ENCODE measurements around the gene RHOC. TPM values are rescaled to one million over a fixed set of nuclear protein-coding genes. Genes with fewer than 3 reads are reported as not detected.

Gene RHOC
- total RNA-seq, 1 donor from 2014 or later, result 11.5 TPM

DNA sequence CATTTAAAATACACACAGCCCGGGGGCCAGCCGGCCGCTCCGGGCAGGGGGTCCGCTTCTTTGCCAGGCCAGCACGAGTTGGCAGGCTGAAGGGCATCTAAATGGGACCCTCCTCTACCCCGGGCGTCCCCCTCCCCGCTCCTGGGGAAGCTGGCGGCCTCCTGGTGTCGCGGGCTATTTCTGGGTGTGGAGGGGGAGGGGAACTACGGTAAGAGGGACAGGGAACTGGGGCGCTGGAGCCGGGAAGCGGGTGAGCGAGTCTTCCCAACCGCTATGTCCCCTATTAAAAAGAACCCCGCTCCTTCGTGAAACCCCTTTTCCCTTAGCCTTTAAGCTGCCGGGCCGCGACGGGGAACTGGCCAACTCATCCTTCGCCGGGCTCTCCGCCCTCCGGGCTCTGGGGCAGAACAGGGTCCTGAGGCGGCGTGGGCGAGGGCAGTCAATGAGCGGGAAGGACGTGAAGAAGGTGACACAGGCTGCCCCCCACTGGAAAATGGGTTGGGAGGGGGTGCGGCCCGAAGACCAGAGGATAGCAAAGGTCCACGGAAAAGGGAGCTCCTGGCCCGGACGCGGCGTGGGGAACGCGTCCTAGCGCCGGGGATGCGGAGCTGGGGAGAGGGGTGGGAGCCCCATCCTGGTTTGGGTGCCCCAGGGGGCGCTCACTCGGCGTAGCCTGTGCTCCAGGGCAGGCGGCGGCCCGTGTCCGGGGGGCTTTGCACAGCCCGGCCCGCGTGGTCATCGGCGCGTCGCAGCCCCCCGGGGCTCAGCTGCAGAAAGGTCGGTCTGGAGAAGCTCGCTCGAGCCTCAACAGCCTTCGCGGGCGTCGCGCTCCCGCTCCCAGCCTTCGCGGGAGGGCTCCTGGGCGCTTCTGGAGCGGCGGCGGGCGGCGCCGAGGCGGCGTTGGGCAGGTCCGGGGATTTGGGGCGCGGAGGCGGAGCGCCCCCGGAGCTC lies 7.7 kb upstream of the RHOC start:
- peaks cover 37% of the 10 kb centered on the region for H3K4me1 Mint-ChIP-seq
- no peak for DNase-seq
- H3K27ac Mint-ChIP-seq, result peak overlapping the region; percentile 9
- peak overlapping the region; percentile 84 for H3K4me3 Mint-ChIP-seq
- H3K36me3 Mint-ChIP-seq (ENCODE audit: low read depth), result no peaks in the 10 kb centered on the region
- TF ChIP-seq, protein P1, sequence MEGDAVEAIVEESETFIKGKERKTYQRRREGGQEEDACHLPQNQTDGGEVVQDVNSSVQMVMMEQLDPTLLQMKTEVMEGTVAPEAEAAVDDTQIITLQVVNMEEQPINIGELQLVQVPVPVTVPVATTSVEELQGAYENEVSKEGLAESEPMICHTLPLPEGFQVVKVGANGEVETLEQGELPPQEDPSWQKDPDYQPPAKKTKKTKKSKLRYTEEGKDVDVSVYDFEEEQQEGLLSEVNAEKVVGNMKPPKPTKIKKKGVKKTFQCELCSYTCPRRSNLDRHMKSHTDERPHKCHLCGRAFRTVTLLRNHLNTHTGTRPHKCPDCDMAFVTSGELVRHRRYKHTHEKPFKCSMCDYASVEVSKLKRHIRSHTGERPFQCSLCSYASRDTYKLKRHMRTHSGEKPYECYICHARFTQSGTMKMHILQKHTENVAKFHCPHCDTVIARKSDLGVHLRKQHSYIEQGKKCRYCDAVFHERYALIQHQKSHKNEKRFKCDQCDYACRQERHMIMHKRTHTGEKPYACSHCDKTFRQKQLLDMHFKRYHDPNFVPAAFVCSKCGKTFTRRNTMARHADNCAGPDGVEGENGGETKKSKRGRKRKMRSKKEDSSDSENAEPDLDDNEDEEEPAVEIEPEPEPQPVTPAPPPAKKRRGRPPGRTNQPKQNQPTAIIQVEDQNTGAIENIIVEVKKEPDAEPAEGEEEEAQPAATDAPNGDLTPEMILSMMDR (IDR thresholded peaks at IDR 0.05), result no peak
- H3K27me3 Mint-ChIP-seq, result peaks cover 5% of the 10 kb centered on the region
- ChIA-PET CTCF (interaction anchor here (0.6 to 6.5 kb wide), 19 partner anchors 8 to 1264 kb away, joined by 3 to 59 read pairs (median 5); partner anchors contain the start of genes LRIG2, MOV10 and SLC16A1), POLR2A (interaction anchor here (0.6 to 3.6 kb wide), 16 partner anchors 10 to 1045 kb away, joined by 3 to 31 read pairs (median 6); partner anchors contain the start of genes CAPZA1, LRIG2, MOV10 and PHTF1)
- peak; percentile 0 for ATAC-seq (ENCODE audit: low read depth)
- intact Hi-C loops (cut with micrococcal nuclease), result loop anchor here (1.0 to 10.0 kb wide), 9 partner anchors 7 to 1568 kb away; partner anchors contain the start of genes CAPZA1, HIPK1, MAGI3 and RHOC
- H3K9me3 Mint-ChIP-seq, result no peaks in the 10 kb centered on the region

DNA sequence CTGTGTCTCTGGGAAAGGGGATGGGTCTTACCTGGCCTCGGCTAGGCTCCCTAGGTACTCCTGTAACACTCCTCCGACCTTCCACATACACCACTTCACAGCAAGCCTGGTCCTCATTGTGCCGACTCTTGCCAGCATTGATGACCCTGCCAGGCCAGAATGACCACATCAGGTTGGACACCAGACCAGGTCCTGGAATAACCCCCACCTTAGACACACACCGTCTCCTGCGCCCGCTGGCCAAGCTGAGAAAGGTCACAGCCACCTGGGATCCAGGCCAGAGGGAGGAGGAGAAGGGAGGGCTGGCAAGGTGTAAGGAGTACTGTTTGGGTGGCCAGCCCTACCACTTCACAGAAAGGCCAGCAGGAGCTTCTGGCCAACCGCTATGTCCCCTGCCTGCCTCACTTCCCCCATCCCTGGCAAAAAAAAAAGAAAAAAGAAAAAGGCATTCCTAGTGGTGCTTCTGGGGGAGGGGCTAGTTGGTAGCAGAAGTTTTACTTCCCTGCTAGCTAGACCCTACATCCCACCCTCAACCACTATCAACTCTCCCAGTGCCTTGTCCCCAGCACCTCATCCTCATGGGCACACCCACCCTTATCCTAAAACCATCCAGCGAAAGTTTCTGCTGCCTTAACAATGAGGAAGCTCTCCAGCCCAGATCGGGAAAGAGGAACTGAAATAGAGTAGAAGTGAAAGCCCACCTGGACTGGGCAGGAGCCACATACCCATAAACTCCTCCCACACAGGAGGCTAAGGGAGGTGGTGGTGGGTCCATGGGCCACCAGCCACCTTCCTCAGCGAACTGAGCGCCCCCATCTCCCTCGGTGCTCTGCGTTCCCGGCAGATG lies 6.8 kb upstream of the RHOC start:
- Mint-ChIP-seq H3K27me3 (no peaks in the 10 kb centered on the region), H3K27ac (peak overlapping the region; percentile 61), H3K9me3 (no peaks in the 10 kb centered on the region), H3K4me1 (peaks cover 37% of the 10 kb centered on the region), H3K4me3 (peak overlapping the region; percentile 84), H3K36me3 (ENCODE audit: low read depth) (no peaks in the 10 kb centered on the region)
- POLR2A ChIA-PET, result interaction anchor here (0.6 to 3.6 kb wide), 7 partner anchors 9 to 359 kb away, joined by 3 to 31 read pairs (median 7); partner anchors contain the start of genes CAPZA1, LRIG2, SLC16A1 and ST7L
- TF ChIP-seq, protein P1 (IDR thresholded peaks at IDR 0.05), result no peak
- CTCF ChIA-PET, result interaction anchor here (1.0 to 3.2 kb wide), 3 partner anchors 9 to 359 kb away, joined by 5 to 20 read pairs (median 8); partner anchors contain the start of gene LRIG2
- intact Hi-C loops (cut with micrococcal nuclease), result loop anchor here (10.0 kb wide), 1 partner anchor 1211 kb away; the partner anchor contains the start of gene HIPK1
- DNase-seq (no peak), ATAC-seq (ENCODE audit: low read depth) (peak; percentile 18)

DNA sequence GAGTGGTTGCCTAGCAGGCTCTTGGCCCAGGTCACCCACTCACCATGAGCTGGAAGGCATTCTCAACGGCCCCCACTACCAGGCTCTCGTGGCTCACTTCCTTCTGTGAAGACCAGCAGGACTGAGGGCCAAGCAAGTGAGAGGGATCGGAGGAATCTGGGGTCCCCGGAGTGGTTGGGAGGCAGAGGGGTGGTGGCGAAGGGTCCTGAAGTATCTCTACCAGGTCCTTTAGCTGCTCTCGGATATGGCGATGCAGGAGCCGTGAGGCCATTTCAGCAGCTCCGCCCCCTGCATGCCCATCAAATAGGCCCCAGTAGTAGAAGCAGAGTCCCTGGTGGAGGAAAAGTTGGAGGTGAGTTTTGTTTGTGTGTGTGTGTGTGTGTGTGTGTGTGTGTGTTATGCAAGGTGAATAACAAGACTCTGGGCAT lies 5.8 kb upstream of the RHOC start:
- DNase-seq (no peak), ATAC-seq (ENCODE audit: low read depth) (no peak)
- TF ChIP-seq, protein P1 (IDR thresholded peaks at IDR 0.05), result no peak
- Mint-ChIP-seq H3K4me3 (peak overlapping the region; percentile 15), H3K4me1 (peaks cover 34% of the 10 kb centered on the region), H3K9me3 (no peaks in the 10 kb centered on the region), H3K27me3 (no peaks in the 10 kb centered on the region), H3K36me3 (ENCODE audit: low read depth) (no peaks in the 10 kb centered on the region), H3K27ac (peak overlapping the region; percentile 61)
- POLR2A ChIA-PET, result no interaction called here
- intact Hi-C loops (cut with micrococcal nuclease), result loop anchor here (10.0 kb wide), 1 partner anchor 1212 kb away; the partner anchor contains the start of gene HIPK1
- CTCF ChIA-PET, result interaction anchor here (0.7 to 6.5 kb wide), 2 partner anchors 211 to 1226 kb away, joined by 3 to 50 read pairs; no protein-coding TSS in a partner anchor

DNA sequence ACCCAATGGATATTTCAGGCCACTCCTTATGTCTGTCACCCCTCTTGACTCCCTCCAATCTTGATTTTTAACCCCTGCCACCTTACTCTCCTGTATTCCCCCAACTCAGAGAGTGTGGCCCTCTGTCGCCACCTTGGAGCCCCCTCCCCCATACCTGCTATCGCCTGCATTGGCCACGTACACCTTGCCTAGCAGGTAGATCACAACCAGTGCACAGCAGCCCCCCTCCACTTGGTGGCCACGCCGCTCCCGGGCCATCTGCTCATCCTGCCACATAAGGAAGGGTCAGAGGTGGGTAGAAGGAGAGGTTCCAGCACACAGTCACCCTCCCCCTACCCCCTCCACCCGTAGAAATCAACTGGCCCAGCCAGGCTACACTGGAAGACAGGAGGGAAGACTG lies 5.3 kb upstream of the RHOC start:
- no peaks in the 10 kb centered on the region for H3K9me3 Mint-ChIP-seq
- no peaks in the 10 kb centered on the region for H3K27me3 Mint-ChIP-seq
- TF ChIP-seq, protein P1 (IDR thresholded peaks at IDR 0.05), result no peak
- no peak for DNase-seq
- peaks cover 35% of the 10 kb centered on the region for H3K4me1 Mint-ChIP-seq
- H3K36me3 Mint-ChIP-seq (ENCODE audit: low read depth), result no peaks in the 10 kb centered on the region
- CTCF ChIA-PET, result interaction anchor here (0.7 to 6.5 kb wide), 2 partner anchors 211 to 1226 kb away, joined by 3 to 50 read pairs; no protein-coding TSS in a partner anchor
- ATAC-seq (ENCODE audit: low read depth), result no peak
- H3K4me3 Mint-ChIP-seq, result no peak overlapping the region
- intact Hi-C loops (cut with micrococcal nuclease), result loop anchor here (10.0 kb wide), 1 partner anchor 1213 kb away; the partner anchor contains the start of gene HIPK1
- POLR2A ChIA-PET, result no interaction called here
- H3K27ac Mint-ChIP-seq, result no peak overlapping the region
